Natural killer cell (primary cell): ENCODE measurements around the gene GPBAR1. TPM values are rescaled to one million over a fixed set of nuclear protein-coding genes. Genes with fewer than 3 reads are reported as not detected.

Source experiments
- ATAC-seq, 3 donors: fragments of 150-1000 bp in 2 of 3; fragments of 200-7000 bp in 1 of 3; cut with Tn5 transposase; 1 replicate in 1 of 3; 2 replicates in 2 of 3; pipeline ENCODE4 v1.10.0; 2021; ENCODE audit warnings: mild to moderate bottlenecking in 2 of 3, moderate library complexity in 2 of 3
- DNase-seq, 2 donors: peaks; one replicate each; pipeline versions ENCODE4 v3.0.0 to v3.0.0-alpha.2; 2013 to 2021; ENCODE audit warnings: mixed read lengths in 1 of 2
- H3K27ac ChIP-seq: one replicate; pipeline ENCODE4 v1.5.1; 2013; ENCODE audit warnings: mild to moderate bottlenecking, low read length
- H3K27me3 ChIP-seq: one replicate; pipeline ENCODE4 v1.6.1; 2013; ENCODE audit warnings: low read length; ENCODE audit not compliant: control insufficient read depth, insufficient read depth
- H3K36me3 ChIP-seq: one replicate; pipeline ENCODE4 v1.6.1; 2013; ENCODE audit warnings: low read length; ENCODE audit not compliant: control insufficient read depth, insufficient read depth
- H3K4me1 ChIP-seq: one replicate; pipeline ENCODE4 v1.6.1; 2013; ENCODE audit warnings: low read length; ENCODE audit not compliant: control insufficient read depth, insufficient read depth
- H3K4me3 ChIP-seq: one replicate; pipeline ENCODE4 v1.5.1; 2013; ENCODE audit warnings: low read length
- H3K9me3 ChIP-seq: one replicate; pipeline ENCODE4 v1.6.1; 2013; ENCODE audit warnings: low read length; ENCODE audit not compliant: control insufficient read depth, insufficient read depth
- H3K27ac Mint-ChIP-seq, 2 donors: one replicate each; pipeline ENCODE4 v1.8.0; 2022; ENCODE audit warnings: mild to moderate bottlenecking in 2 of 2, mixed read lengths in 2 of 2, moderate library complexity in 1 of 2
- H3K27me3 Mint-ChIP-seq, 2 donors: one replicate each; pipeline ENCODE4 v1.8.0; 2022; ENCODE audit warnings: low read depth in 2 of 2, mixed read lengths in 2 of 2
- H3K36me3 Mint-ChIP-seq: one replicate; pipeline ENCODE4 v1.8.0; 2022; ENCODE audit warnings: mixed read lengths
- H3K4me1 Mint-ChIP-seq, 2 donors: one replicate each; pipeline ENCODE4 v1.8.0; 2022; ENCODE audit warnings: mixed read lengths in 2 of 2
- H3K4me3 Mint-ChIP-seq: one replicate; pipeline ENCODE4 v1.8.0; 2022; ENCODE audit warnings: mild to moderate bottlenecking, moderate library complexity, mixed read lengths
- H3K9me3 Mint-ChIP-seq, 2 donors: one replicate each; pipeline ENCODE4 v1.8.0; 2022; ENCODE audit warnings: mixed read lengths in 2 of 2
- WGBS: methylation state at CpG from one replicate; pipeline ENCODE4 v1.1.7; 2013; ENCODE audit warnings: missing lambda C conversion rate; ENCODE audit not compliant: insufficient coverage; 5-methylcytosine and 5-hydroxymethylcytosine counted together
- intact Hi-C: fragments of 100-400 bp; cut with micrococcal nuclease; formaldehyde crosslinking; loops from one replicate; pipeline ENCODE4 v1.14.2; 2022
- total RNA-seq, 4 donors: library from RNA; stranded (reverse); fragments of 120-200 nt in 1 of 4; gene quantifications; one replicate each; pipeline versions ENCODE4 v1.2.3 to v1.2.4, GENCODE V29; 2013 to 2022
- TF ChIP-seq, protein P1 (sequence below): fragments of 200-600 bp; IDR thresholded peaks from one replicate; pipeline ENCODE4 v1.8.0; 2022; ENCODE audit warnings: antibody characterized with exemption

GPBAR1 gene
- total RNA-seq, 3 donors from 2014 or later (not counting 1 experiment from before 2014, with no cell fraction given) = 1.4 to 3.3 (median 2.6) TPM

DNA sequence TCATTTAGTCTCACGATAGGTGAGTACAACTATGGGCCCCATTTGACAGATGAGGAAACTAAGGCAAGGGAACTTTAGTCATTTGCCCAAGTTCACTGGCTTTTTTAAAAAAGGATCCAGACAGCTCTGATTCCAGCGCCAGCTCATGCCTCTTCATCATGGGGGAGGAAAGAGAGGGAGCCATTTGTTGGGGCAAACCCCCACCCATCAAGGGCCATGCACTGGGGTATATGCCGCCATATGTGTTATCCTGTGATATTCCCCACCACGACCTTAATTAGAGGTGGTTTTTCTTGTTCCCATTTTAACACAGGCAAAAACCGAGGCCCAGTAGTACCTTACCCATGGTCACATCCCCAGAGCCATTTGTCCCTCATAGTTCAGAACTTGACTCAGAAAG is 649 bp upstream of the GPBAR1 start:
- H3K36me3 ChIP-seq = peaks cover 36% of the 10 kb centered on the region
- Mint-ChIP-seq H3K4me3 (no peak overlapping the region), H3K9me3 (no peaks in the 10 kb centered on the region), H3K36me3 (peaks cover 2% of the 10 kb centered on the region), H3K27me3 (no peaks in the 10 kb centered on the region), H3K27ac (peak overlapping the region; percentile 70 to 90), H3K4me1 (peaks cover 26 to 45% of the 10 kb centered on the region in 2 donors)
- DNase-seq = no peak
- no peak for ATAC-seq
- H3K4me1 ChIP-seq = peaks cover 69% of the 10 kb centered on the region
- TF ChIP-seq, protein P1, sequence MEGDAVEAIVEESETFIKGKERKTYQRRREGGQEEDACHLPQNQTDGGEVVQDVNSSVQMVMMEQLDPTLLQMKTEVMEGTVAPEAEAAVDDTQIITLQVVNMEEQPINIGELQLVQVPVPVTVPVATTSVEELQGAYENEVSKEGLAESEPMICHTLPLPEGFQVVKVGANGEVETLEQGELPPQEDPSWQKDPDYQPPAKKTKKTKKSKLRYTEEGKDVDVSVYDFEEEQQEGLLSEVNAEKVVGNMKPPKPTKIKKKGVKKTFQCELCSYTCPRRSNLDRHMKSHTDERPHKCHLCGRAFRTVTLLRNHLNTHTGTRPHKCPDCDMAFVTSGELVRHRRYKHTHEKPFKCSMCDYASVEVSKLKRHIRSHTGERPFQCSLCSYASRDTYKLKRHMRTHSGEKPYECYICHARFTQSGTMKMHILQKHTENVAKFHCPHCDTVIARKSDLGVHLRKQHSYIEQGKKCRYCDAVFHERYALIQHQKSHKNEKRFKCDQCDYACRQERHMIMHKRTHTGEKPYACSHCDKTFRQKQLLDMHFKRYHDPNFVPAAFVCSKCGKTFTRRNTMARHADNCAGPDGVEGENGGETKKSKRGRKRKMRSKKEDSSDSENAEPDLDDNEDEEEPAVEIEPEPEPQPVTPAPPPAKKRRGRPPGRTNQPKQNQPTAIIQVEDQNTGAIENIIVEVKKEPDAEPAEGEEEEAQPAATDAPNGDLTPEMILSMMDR = no peak
- intact Hi-C loops = no loop called here
- H3K4me3 ChIP-seq = no peak overlapping the region
- no peaks in the 10 kb centered on the region for H3K27me3 ChIP-seq
- no peak overlapping the region for H3K27ac ChIP-seq
- H3K9me3 ChIP-seq = no peaks in the 10 kb centered on the region
- 89% methylated on average over 3 of the region's 5 CpGs for WGBS

DNA sequence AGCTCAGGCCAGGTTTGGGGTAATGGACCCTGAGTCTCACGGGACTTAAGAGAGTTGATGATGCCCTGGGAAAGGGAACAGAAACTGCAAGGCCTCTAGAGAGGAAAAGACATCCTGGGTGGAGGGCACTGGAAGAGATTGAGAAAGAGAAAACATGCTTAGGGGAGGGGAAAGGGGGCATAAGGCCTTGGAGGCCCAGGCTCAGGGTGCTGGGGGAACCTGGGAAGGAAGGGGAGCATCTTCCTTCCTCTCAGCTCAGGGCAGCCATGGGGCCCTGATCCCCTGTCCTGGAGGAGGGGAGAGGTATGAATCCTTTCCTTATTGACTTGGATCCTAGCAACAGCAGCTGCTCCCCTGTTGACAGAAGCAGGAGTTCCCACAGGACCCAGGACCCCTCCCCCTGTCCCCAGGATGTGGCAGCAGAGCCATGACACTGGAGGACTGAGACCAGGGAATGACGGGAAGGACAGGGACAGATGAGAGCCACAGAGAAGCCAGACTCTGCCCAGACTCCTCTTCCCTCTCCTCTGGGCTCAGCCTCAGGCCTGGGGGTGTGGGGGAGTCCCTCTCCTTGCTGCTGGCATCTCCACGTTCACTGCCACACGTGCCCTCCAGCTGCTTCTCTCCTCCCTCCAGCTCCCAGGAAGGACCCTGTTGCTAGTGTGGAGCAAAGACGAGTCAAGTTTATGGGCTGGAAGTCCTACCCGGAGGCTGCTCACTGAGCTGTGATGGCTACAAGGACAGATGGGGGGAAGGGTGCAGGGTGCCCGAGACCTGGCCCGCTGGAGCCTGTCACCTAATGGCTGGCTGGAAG is 815 bp downstream of the GPBAR1 start:
- no peak overlapping the region for H3K27ac Mint-ChIP-seq
- DNase-seq = no peak
- Histone ChIP-seq H3K9me3 (no peaks in the 10 kb centered on the region), H3K27me3 (no peaks in the 10 kb centered on the region), H3K27ac (no peak overlapping the region), H3K4me1 (peaks cover 69% of the 10 kb centered on the region), H3K4me3 (no peak overlapping the region), H3K36me3 (peaks cover 39% of the 10 kb centered on the region)
- H3K4me3 Mint-ChIP-seq = no peak overlapping the region
- TF ChIP-seq, protein P1 = no peak
- ATAC-seq = no peak
- H3K9me3 Mint-ChIP-seq = no peaks in the 10 kb centered on the region
- 89% methylated on average over 6 of the region's 8 CpGs for WGBS
- intact Hi-C loops = no loop called here
- peaks cover 26 to 40% of the 10 kb centered on the region in 2 donors for H3K4me1 Mint-ChIP-seq
- no peaks in the 10 kb centered on the region for H3K27me3 Mint-ChIP-seq
- no peaks in the 10 kb centered on the region for H3K36me3 Mint-ChIP-seq

DNA sequence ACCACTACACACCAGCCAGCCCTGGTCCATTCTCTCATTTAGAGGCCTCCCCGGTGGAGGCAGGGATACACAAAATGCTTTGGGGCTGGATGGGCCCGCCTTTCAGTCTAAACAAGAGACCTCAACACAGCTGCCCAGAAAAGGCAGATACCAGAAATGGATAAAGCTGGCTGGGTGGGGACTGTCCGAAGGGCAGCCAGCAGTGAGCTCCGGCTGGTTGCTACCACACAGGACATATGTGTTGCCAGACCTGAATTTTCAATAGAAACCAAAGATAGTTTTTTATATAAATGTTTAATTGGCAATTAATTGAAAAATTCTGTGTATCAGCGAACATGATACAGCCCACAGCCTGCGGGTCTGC is 1.4 kb downstream of the GPBAR1 start:
- 95% methylated on average over 6 of the region's 6 CpGs for WGBS
- peaks cover 41% of the 10 kb centered on the region for H3K36me3 ChIP-seq
- intact Hi-C loops = no loop called here
- DNase-seq = no peak
- no peak overlapping the region for H3K4me3 Mint-ChIP-seq
- no peaks in the 10 kb centered on the region for H3K36me3 Mint-ChIP-seq
- no peaks in the 10 kb centered on the region for H3K27me3 ChIP-seq
- H3K27me3 Mint-ChIP-seq = no peaks in the 10 kb centered on the region
- peaks cover 63% of the 10 kb centered on the region for H3K4me1 ChIP-seq
- no peak overlapping the region for H3K27ac ChIP-seq
- TF ChIP-seq, protein P1 = no peak
- H3K27ac Mint-ChIP-seq = no peak overlapping the region
- no peaks in the 10 kb centered on the region for H3K9me3 Mint-ChIP-seq
- H3K4me3 ChIP-seq = no peak overlapping the region
- no peak for ATAC-seq
- no peaks in the 10 kb centered on the region for H3K9me3 ChIP-seq
- H3K4me1 Mint-ChIP-seq = peaks cover 25 to 45% of the 10 kb centered on the region in 2 donors
